ENCODE results near the gene CRIP2.

Gene CRIP2

GRCh38 chr14:105528586-105529318 lies 54.1 kb downstream of the CRIP2 start:
- H3K27me3 ChIP-seq (ENCODE audit: insufficient read depth, low read length, poor library complexity) = no peaks in the 10 kb centered on the region
- no peaks in the 10 kb centered on the region for H4K20me1 ChIP-seq (ENCODE audit: insufficient read depth, low read length)
- H3K27ac ChIP-seq (ENCODE audit: low read length) = no peak overlapping the region
- no peak overlapping the region for H3K4me3 ChIP-seq (ENCODE audit: low read depth in 1 of 2, low read length in 2 of 2)
- H3K4me1 ChIP-seq (ENCODE audit: insufficient read depth, low read length) = peaks cover 12% of the 10 kb centered on the region
- no peaks in the 10 kb centered on the region for H3K9me3 ChIP-seq (ENCODE audit: insufficient read depth, low read length, severe bottlenecking)
- ATAC-seq (ENCODE audit: insufficient read depth, low read depth) = no peak
- no peaks in the 10 kb centered on the region for H3K36me3 ChIP-seq (ENCODE audit: insufficient read depth, low read length)
- H3K79me2 ChIP-seq (ENCODE audit: insufficient read depth, low read length) = no peaks in the 10 kb centered on the region
- TF ChIP-seq, protein P1, sequence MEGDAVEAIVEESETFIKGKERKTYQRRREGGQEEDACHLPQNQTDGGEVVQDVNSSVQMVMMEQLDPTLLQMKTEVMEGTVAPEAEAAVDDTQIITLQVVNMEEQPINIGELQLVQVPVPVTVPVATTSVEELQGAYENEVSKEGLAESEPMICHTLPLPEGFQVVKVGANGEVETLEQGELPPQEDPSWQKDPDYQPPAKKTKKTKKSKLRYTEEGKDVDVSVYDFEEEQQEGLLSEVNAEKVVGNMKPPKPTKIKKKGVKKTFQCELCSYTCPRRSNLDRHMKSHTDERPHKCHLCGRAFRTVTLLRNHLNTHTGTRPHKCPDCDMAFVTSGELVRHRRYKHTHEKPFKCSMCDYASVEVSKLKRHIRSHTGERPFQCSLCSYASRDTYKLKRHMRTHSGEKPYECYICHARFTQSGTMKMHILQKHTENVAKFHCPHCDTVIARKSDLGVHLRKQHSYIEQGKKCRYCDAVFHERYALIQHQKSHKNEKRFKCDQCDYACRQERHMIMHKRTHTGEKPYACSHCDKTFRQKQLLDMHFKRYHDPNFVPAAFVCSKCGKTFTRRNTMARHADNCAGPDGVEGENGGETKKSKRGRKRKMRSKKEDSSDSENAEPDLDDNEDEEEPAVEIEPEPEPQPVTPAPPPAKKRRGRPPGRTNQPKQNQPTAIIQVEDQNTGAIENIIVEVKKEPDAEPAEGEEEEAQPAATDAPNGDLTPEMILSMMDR (IDR thresholded peaks at IDR 0.05; ENCODE audit: borderline replicate concordance, extremely low read depth, low read length, poor library complexity, severe bottlenecking) = no peak
- no peak for TF ChIP-seq EZH2 (IDR thresholded peaks at IDR 0.05; ENCODE audit: borderline replicate concordance, low read depth, low read length, severe bottlenecking)
- no peak for DNase-seq
- no peak overlapping the region for H2AFZ ChIP-seq (ENCODE audit: low read depth, low read length)
- H3K9ac ChIP-seq (ENCODE audit: low read depth, low read length) = no peak overlapping the region; the same call in 1 of the 2 replicates
- peak overlapping the region; percentile 57; the same call in 1 of the 2 replicates for H3K4me2 ChIP-seq (ENCODE audit: insufficient read depth, low read length)

DNA sequence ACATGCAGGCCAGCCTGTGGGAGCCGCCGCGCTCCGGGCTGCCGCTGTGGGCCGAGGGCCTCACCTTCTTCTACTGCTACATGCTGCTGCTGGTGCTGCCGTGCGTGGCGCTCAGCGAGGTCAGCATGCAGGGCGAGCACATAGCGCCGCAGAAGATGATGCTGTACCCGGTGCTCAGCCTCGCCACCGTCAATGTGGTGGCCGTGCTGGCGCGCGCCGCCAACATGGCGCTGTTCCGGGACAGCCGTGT lies 54.6 kb downstream of the CRIP2 start:
- Histone ChIP-seq H3K27me3 (ENCODE audit: insufficient read depth, low read length, poor library complexity) (no peaks in the 10 kb centered on the region), H3K9me3 (ENCODE audit: insufficient read depth, low read length, severe bottlenecking) (no peaks in the 10 kb centered on the region), H3K4me2 (ENCODE audit: insufficient read depth, low read length) (no peak overlapping the region), H3K79me2 (ENCODE audit: insufficient read depth, low read length) (no peaks in the 10 kb centered on the region), H3K9ac (ENCODE audit: low read depth, low read length) (no peak overlapping the region), H3K4me1 (ENCODE audit: insufficient read depth, low read length) (peaks cover 12% of the 10 kb centered on the region), H2AFZ (ENCODE audit: low read depth, low read length) (no peak overlapping the region), H4K20me1 (ENCODE audit: insufficient read depth, low read length) (no peaks in the 10 kb centered on the region), H3K36me3 (ENCODE audit: insufficient read depth, low read length) (no peaks in the 10 kb centered on the region), H3K4me3 (ENCODE audit: low read depth in 1 of 2, low read length in 2 of 2) (no peak overlapping the region), H3K27ac (ENCODE audit: low read length) (no peak overlapping the region)
- no peak for DNase-seq
- TF ChIP-seq EZH2 (IDR thresholded peaks at IDR 0.05; ENCODE audit: borderline replicate concordance, low read depth, low read length, severe bottlenecking) = no peak
- TF ChIP-seq, protein P1 (IDR thresholded peaks at IDR 0.05; ENCODE audit: borderline replicate concordance, extremely low read depth, low read length, poor library complexity, severe bottlenecking) = no peak
- no peak for ATAC-seq (ENCODE audit: insufficient read depth, low read depth)
